GM23338 (cell line): Measurements from ENCODE around the gene PTPRH. TPM values are rescaled to one million over a fixed set of nuclear protein-coding genes. Genes with fewer than 3 reads are reported as not detected.

Experiments
- ATAC-seq: fragments of 200-7000 bp; cut with Tn5 transposase; 3 replicates; pipeline ENCODE4 v1.9.1; 2020
- DNase-seq: peaks from one replicate; pipeline ENCODE4 v3.0.0-alpha.2; 2015; ENCODE audit warnings: low spot score
- H2AFZ ChIP-seq: fragments of 200-600 bp; sonication (generic); 2 replicates; pipeline ENCODE4 v1.8.0; 2016; ENCODE audit warnings: antibody characterized with exemption, mild to moderate bottlenecking, moderate library complexity
- H3F3A ChIP-seq: fragments of 200-600 bp; sonication (generic); replicated peaks from 2 replicates; pipeline ENCODE4 v1.8.0; 2017; ENCODE audit warnings: antibody characterized with exemption, mixed run types, low read depth
- H3K27ac ChIP-seq: fragments of 200-600 bp; sonication (generic); 2 replicates; pipeline ENCODE4 v1.6.1; 2016; ENCODE audit warnings: low read depth
- H3K27me3 ChIP-seq: fragments of 200-600 bp; sonication (generic); 2 replicates; pipeline ENCODE4 v1.8.0; 2016; ENCODE audit warnings: mild to moderate bottlenecking, mixed run types, moderate library complexity; ENCODE audit not compliant: insufficient read depth
- H3K36me3 ChIP-seq: fragments of 200-600 bp; sonication (generic); 2 replicates; pipeline ENCODE4 v1.8.0; 2016; ENCODE audit warnings: mild to moderate bottlenecking; ENCODE audit not compliant: insufficient read depth
- H3K4me1 ChIP-seq: fragments of 200-600 bp; sonication (generic); 2 replicates; pipeline ENCODE4 v1.8.0; 2016; ENCODE audit warnings: mild to moderate bottlenecking, moderate library complexity; ENCODE audit not compliant: insufficient read depth
- H3K4me2 ChIP-seq: fragments of 200-600 bp; sonication (generic); 2 replicates; pipeline ENCODE4 v1.7.1; 2017; ENCODE audit warnings: mixed run types
- H3K4me3 ChIP-seq: fragments of 200-600 bp; sonication (generic); 2 replicates; pipeline ENCODE4 v1.6.1; 2016; ENCODE audit warnings: mixed run types
- H3K79me2 ChIP-seq: fragments of 200-600 bp; sonication (generic); replicated peaks from 2 replicates; pipeline ENCODE4 v1.8.0; 2017; ENCODE audit warnings: mild to moderate bottlenecking; ENCODE audit not compliant: insufficient read depth
- H3K9me2 ChIP-seq: fragments of 200-600 bp; sonication (generic); 2 replicates; pipeline ENCODE4 v1.8.0; 2017; ENCODE audit not compliant: insufficient read depth
- H4K20me1 ChIP-seq: fragments of 200-600 bp; sonication (generic); replicated peaks from 2 replicates; pipeline ENCODE4 v1.8.0; 2017; ENCODE audit warnings: mild to moderate bottlenecking; ENCODE audit not compliant: insufficient read depth
- H3K27ac Mint-ChIP-seq: 2 replicates; pipeline ENCODE4 v1.8.0; 2020; ENCODE audit warnings: inconsistent platforms, mild to moderate bottlenecking, moderate library complexity, mixed read lengths
- H3K27me3 Mint-ChIP-seq: 3 replicates; pipeline ENCODE4 v1.8.0; 2022; ENCODE audit warnings: low read depth, mild to moderate bottlenecking, moderate library complexity, mixed read lengths, inconsistent platforms; ENCODE audit not compliant: insufficient read depth, poor library complexity
- H3K36me3 Mint-ChIP-seq: 3 replicates; pipeline ENCODE4 v1.8.0; 2021; ENCODE audit warnings: low read depth, mild to moderate bottlenecking, inconsistent platforms, moderate library complexity, mixed read lengths
- H3K4me1 Mint-ChIP-seq: 3 replicates; pipeline ENCODE4 v1.8.0; 2020; ENCODE audit warnings: mild to moderate bottlenecking, inconsistent platforms, mixed read lengths
- H3K4me3 Mint-ChIP-seq: 3 replicates; pipeline ENCODE4 v1.8.0; 2021; ENCODE audit warnings: moderate library complexity, mild to moderate bottlenecking, inconsistent platforms, mixed read lengths
- H3K9me3 Mint-ChIP-seq: 3 replicates; pipeline ENCODE4 v1.8.0; 2020; ENCODE audit warnings: moderate library complexity, mild to moderate bottlenecking, inconsistent platforms, mixed read lengths
- CREB1 ChIP-seq: fragments of 250-450 bp; sonication (Bioruptor Pico); IDR thresholded peaks from 2 replicates; pipeline ENCODE4 v1.5.0; 2020; ENCODE audit warnings: low read depth, mild to moderate bottlenecking, moderate library complexity
- CTCF ChIP-seq, 2 experiments: fragments of 200-600 bp in 1 of 2; sonication (generic) in 1 of 2; conservative IDR thresholded peaks; 2 replicates each; pipeline versions ENCODE4 v1.5.1 to v1.6.1; 2016 to 2017; ENCODE audit warnings: antibody characterized with exemption in 2 of 2, low read depth in 2 of 2, mild to moderate bottlenecking in 2 of 2, moderate library complexity in 1 of 2
- ETS1 ChIP-seq: IDR thresholded peaks from 2 replicates; pipeline ENCODE4 v1.6.1; 2016; ENCODE audit warnings: antibody characterized with exemption
- EZH2 ChIP-seq: fragments of 200-600 bp; sonication (generic); IDR thresholded peaks from one replicate; pipeline ENCODE4 v1.8.0; 2017; ENCODE audit warnings: antibody characterized with exemption, mild to moderate bottlenecking, low read depth; ENCODE audit not compliant: unreplicated experiment
- EZH2phosphoT487 ChIP-seq: fragments of 200-600 bp; sonication (generic); IDR thresholded peaks from one replicate; pipeline ENCODE4 v1.8.1; 2018; ENCODE audit warnings: antibody characterized with exemption; ENCODE audit not compliant: unreplicated experiment
- NANOG ChIP-seq: IDR thresholded peaks from 2 replicates; pipeline ENCODE4 v1.6.1; 2016; ENCODE audit warnings: antibody characterized with exemption, borderline replicate concordance
- POLR2AphosphoS5 ChIP-seq: IDR thresholded peaks from 2 replicates; pipeline ENCODE4 v1.6.1; 2016; ENCODE audit warnings: antibody characterized with exemption, low read depth
- REST ChIP-seq: IDR thresholded peaks from one replicate; pipeline ENCODE4 v1.6.1; 2018; ENCODE audit warnings: antibody characterized with exemption; ENCODE audit not compliant: unreplicated experiment
- STAT1 ChIP-seq: IDR thresholded peaks from one replicate; pipeline ENCODE4 v1.6.1; 2016; ENCODE audit warnings: antibody characterized with exemption; ENCODE audit not compliant: unreplicated experiment
- ZNF114 ChIP-seq: fragments of 250-450 bp; sonication (Bioruptor Pico); IDR thresholded peaks from 2 replicates; pipeline ENCODE4 v1.5.0; 2020; ENCODE audit warnings: mild to moderate bottlenecking, moderate library complexity
- ZNF331 ChIP-seq: fragments of 250-450 bp; sonication (Bioruptor Pico); IDR thresholded peaks from 2 replicates; pipeline ENCODE4 v1.5.0; 2020; ENCODE audit warnings: low read depth, mild to moderate bottlenecking, moderate library complexity
- ZNF462 ChIP-seq: fragments of 250-450 bp; sonication (Bioruptor Pico); IDR thresholded peaks from 2 replicates; pipeline ENCODE4 v1.5.0; 2020; ENCODE audit warnings: mild to moderate bottlenecking, moderate library complexity
- polyA plus RNA-seq: library from polyadenylated mRNA; unstranded; fragments of >200 nt; fragmentation: Nextera tagmentation; extraction: Ambion mirVana; gene quantifications from 2 replicates; pipeline ENCODE4 v1.2.1, GENCODE V29; 2016
- total RNA-seq: library from RNA; depleted of rRNA; stranded (reverse); fragments of >200 nt; shearing (Covaris generic); gene quantifications from 2 replicates; pipeline ENCODE4 v1.2.3, GENCODE V29; 2014

Gene PTPRH
- total and polyA plus RNA-seq, 2 experiments from 2014 or later: 0.16 to 2.1 TPM

GRCh38 chr19:55241143-55241934 lies 32.0 kb upstream of the PTPRH start (continued):
- TF ChIP-seq ETS1 (no peak), EZH2phosphoT487 (no peak), STAT1 (no peak), EZH2 (no peak), ZNF331 (CRISPR knock-in tag) (no peak), ZNF114 (CRISPR knock-in tag) (no peak), ZNF462 (CRISPR knock-in tag) (no peak)

- H3F3A ChIP-seq: no peaks in the 10 kb centered on the region
- no peak for ATAC-seq
- no peak for DNase-seq
- H3K36me3 ChIP-seq: peaks cover 8% of the 10 kb centered on the region
- H3K4me3 Mint-ChIP-seq: no peak overlapping the region
- peaks cover 57% of the 10 kb centered on the region for H3K36me3 Mint-ChIP-seq
- H3K9me3 Mint-ChIP-seq: no peaks in the 10 kb centered on the region
- H3K4me3 ChIP-seq: no peak overlapping the region
- no peaks in the 10 kb centered on the region for H3K9me2 ChIP-seq
- H3K4me1 ChIP-seq: no peaks in the 10 kb centered on the region
- H3K79me2 ChIP-seq: no peaks in the 10 kb centered on the region
- no peak overlapping the region for H3K27ac ChIP-seq
- no peaks in the 10 kb centered on the region for H3K27me3 Mint-ChIP-seq
- no peaks in the 10 kb centered on the region for H3K4me1 Mint-ChIP-seq
- H3K27me3 ChIP-seq: no peaks in the 10 kb centered on the region
- no peak overlapping the region for H2AFZ ChIP-seq
- no peak overlapping the region for H3K27ac Mint-ChIP-seq
- H4K20me1 ChIP-seq: no peaks in the 10 kb centered on the region; the same call in none of the 2 replicates
- H3K4me2 ChIP-seq: no peak overlapping the region
- no peak for TF ChIP-seq POLR2AphosphoS5
- TF ChIP-seq ZNF114 (CRISPR knock-in tag): no peak
- no peak for TF ChIP-seq CTCF (conservative IDR thresholded peaks at IDR 0.05; ENCODE audit: low read depth in 2 of 2)
- TF ChIP-seq CREB1: no peak
- no peak for TF ChIP-seq NANOG
- TF ChIP-seq REST: no peak
Observed at GRCh38 chr19:55240713-55241020, 31.4 kb upstream of the PTPRH start.
